Mucosa of rectum (tissue), 2 donors: ENCODE data around the gene LPO.

Experiments
- H3K27ac ChIP-seq, 2 donors: one replicate each; pipeline ENCODE4 v1.7.0; 2013; ENCODE audit warnings: inconsistent platforms in 2 of 2, low read depth in 2 of 2, low read length in 2 of 2
- H3K27me3 ChIP-seq, 2 donors: one replicate each; pipeline ENCODE4 v1.7.0; 2013; ENCODE audit warnings: low read length in 2 of 2; ENCODE audit not compliant: control insufficient read depth in 2 of 2, insufficient read depth in 2 of 2
- H3K36me3 ChIP-seq, 2 donors: one replicate each; pipeline ENCODE4 v1.7.0; 2013; ENCODE audit warnings: low read length in 2 of 2; ENCODE audit not compliant: control insufficient read depth in 2 of 2, insufficient read depth in 2 of 2
- H3K4me1 ChIP-seq, 2 donors: one replicate each; pipeline ENCODE4 v1.7.0; 2013; ENCODE audit warnings: low read length in 2 of 2, mild to moderate bottlenecking in 1 of 2; ENCODE audit not compliant: control insufficient read depth in 2 of 2, insufficient read depth in 2 of 2
- H3K4me3 ChIP-seq, 2 donors: one replicate each; pipeline ENCODE4 v1.7.0; 2013; ENCODE audit warnings: low read length in 2 of 2
- H3K9ac ChIP-seq, 2 donors: one replicate each; pipeline ENCODE4 v1.7.0; 2013; ENCODE audit warnings: low read length in 2 of 2, low read depth in 1 of 2, mild to moderate bottlenecking in 1 of 2
- H3K9me3 ChIP-seq, 2 donors: one replicate each; pipeline ENCODE4 v1.7.0; 2013; ENCODE audit warnings: low read length in 2 of 2; ENCODE audit not compliant: control insufficient read depth in 2 of 2
- donor health status: healthy.
- donor health status: Normal muscosa, but diverticular disease.

LPO gene

DNA sequence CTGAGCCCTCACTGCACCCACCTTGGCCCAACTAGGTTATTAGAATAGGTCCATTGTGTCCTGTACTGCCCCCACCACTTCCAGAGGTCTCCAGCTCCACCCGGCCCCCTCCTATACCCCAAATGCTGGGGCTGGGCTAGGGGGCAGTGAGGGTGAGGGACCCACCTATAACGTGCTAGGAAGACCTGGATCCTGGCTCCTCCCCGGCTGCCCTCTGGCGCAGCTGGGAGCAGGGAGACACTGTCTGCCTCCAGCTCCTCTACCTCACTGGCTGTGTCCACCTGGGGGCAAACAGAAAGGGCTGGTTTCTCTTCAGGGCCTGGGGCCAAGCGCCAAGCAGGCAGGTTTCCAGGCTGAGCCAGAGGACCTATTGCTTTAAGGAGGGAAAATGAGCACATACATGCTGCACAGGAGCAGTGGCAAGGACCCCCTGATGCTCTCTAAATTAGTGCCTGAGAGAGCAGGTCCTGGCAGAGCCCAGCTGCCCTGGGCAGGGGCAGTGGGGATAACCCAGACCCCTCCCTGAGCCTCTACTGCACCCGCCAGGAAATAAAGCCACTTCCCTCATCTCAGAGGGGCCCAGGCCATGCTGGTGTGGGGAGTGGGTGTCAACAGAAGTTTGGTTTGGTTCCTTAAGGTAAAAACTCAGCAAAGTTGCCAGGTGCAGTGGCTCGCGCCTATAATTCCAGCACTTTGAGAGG lies 78.0 kb downstream of the LPO start:
- Histone ChIP-seq H3K9me3 (no peaks in the 10 kb centered on the region), H3K4me3 (no peak overlapping the region), H3K27me3 (no peaks in the 10 kb centered on the region), H3K9ac (no peak overlapping the region), H3K4me1 (peaks cover 0 to 5% of the 10 kb centered on the region in 2 donors), H3K36me3 (no peaks in the 10 kb centered on the region), H3K27ac (no peak overlapping the region)

DNA sequence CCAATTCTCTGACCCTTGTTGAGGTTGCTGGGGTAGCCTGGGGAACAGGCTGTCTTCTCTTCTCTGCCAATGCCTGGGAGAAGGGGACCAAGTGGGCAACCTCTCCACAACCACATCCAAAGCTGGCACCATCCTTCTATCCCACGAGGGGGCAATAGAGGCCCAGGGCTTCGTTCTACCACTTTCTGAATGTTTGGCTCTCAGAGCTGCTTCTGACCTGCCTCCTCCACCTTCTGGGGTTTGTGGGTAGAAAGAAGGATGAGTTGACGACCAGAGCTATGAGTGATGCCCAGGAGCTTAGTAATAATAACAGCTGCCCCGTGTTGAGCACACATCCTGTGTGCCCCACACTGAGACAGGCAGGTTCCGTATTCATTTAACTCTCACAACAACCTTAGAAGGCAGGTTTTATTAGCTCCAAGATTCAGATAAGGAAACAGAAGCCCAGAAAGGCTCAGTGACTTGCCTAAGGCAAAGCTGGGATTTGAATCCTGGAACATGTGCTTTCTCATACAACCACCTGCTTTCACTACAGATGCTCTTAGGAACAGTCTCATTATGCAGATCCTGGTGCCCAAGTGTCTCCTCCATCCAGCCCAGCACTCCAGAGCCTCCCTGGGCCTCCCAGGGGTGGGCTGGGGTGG lies 79.2 kb downstream of the LPO start:
- Histone ChIP-seq H3K27me3 (no peaks in the 10 kb centered on the region), H3K4me1 (peaks cover 0 to 5% of the 10 kb centered on the region in 2 donors), H3K27ac (peak overlapping the region in 1 of 2 donors; percentile 9), H3K9me3 (no peaks in the 10 kb centered on the region), H3K4me3 (no peak overlapping the region), H3K9ac (no peak overlapping the region), H3K36me3 (no peaks in the 10 kb centered on the region)

DNA sequence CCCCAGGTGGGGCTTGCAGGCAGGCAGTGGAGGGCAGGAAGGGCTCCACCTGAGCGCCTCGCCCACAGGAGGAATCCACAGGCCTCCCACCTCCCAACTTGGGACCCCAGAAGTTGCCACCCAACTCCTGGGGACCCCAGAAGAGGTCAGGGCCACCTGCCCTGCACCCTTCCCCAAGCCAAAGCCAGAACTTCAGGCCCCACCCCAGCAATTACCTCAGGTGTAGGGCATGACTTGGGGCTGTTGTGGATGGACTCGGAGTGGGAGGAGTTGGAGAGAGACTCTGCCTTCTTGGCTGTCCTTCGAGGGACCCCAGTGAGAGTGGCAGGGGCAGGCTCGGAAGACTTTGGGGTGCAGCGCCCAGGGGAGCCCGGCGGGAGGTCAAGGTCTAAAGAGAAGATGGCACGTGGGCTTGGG lies 79.7 kb downstream of the LPO start:
- no peaks in the 10 kb centered on the region for H3K9me3 ChIP-seq
- no peak overlapping the region for H3K9ac ChIP-seq
- H3K4me3 ChIP-seq = no peak overlapping the region
- H3K36me3 ChIP-seq = no peaks in the 10 kb centered on the region
- H3K4me1 ChIP-seq = peaks cover 0 to 5% of the 10 kb centered on the region in 2 donors
- no peaks in the 10 kb centered on the region for H3K27me3 ChIP-seq
- peak overlapping the region in 1 of 2 donors; percentile 9 for H3K27ac ChIP-seq
